HepG2 (cell line): ENCODE measurements around the gene KIAA0319L. TPM values are rescaled to one million over a fixed set of nuclear protein-coding genes. Genes with fewer than 3 reads are reported as not detected.
"Not testable (repeated sequence)": the region's sequence is repeated elsewhere in the genome, so short reads cannot be mapped to it uniquely, and the experiment has no call there.

ENCODE experiments used
- ATAC-seq: fragments of 200-7000 bp; cut with Tn5 transposase; 3 replicates; pipeline ENCODE4 v1.9.1; 2020; ENCODE audit warnings: mild to moderate bottlenecking, moderate library complexity
- BruUV-seq: library from RNA; stranded (reverse); fragments of 400-500 nt; replicated peaks from 2 replicates; lab custom pipeline; 2021; lab: Mats Ljungman, UMichigan
- CTCF ChIA-PET: fragments of 300-600 bp; formaldehyde crosslinking; extraction: SDS; loops from one replicate; lab custom pipeline; 2021; ENCODE audit warnings: low total read pairs, inconsistent platforms, low intra/inter-chr PET ratio; lab: Yijun Ruan, JAX
- POLR2A ChIA-PET: fragments of 350-600 bp; sonication (Branson Sonifier 250); formaldehyde crosslinking; loops from one replicate; lab custom pipeline; 2020; ENCODE audit warnings: antibody characterized with exemption, inconsistent platforms; lab: Yijun Ruan, JAX
- DNase-seq: peaks from one replicate; pipeline ENCODE4 v3.0.0-alpha.2; 2015; ENCODE audit warnings: low spot score
- FAIRE-seq: peaks from 3 replicates; lab custom pipeline; 2011; peaks lifted over from hg19 to GRCh38; lab: Jason Lieb, UNC
- H2AFZ ChIP-seq: one replicate; pipeline ENCODE4 v1.6.1; 2011; ENCODE audit warnings: low read length, inconsistent platforms
- H3K27ac ChIP-seq: fragments of 300-600 bp; 3 replicates; pipeline ENCODE4 v1.8.0; 2011; ENCODE audit warnings: mixed run types, mild to moderate bottlenecking, mixed read lengths, low read length, inconsistent platforms; ENCODE audit not compliant: insufficient read depth; ENCODE audit errors: extremely low read length
- H3K27me3 ChIP-seq, 2 experiments: fragments of 200-600 bp in 1 of 2; 2 replicates in 1 of 2; 3 replicates in 1 of 2; pipeline versions ENCODE4 v1.6.0 to v1.8.0; 2011; ENCODE audit warnings: low read length in 2 of 2, mild to moderate bottlenecking in 2 of 2, moderate library complexity in 2 of 2, inconsistent platforms in 1 of 2; ENCODE audit not compliant: insufficient read depth in 2 of 2, control insufficient read depth in 1 of 2
- H3K36me3 ChIP-seq, 2 experiments: fragments of 200-600 bp in 1 of 2; replicated peaks in 1 of 2; 2 replicates in 1 of 2; 3 replicates in 1 of 2; pipeline versions ENCODE4 v1.5.1 to v1.8.0; 2011; ENCODE audit warnings: low read length in 2 of 2, inconsistent platforms in 1 of 2; ENCODE audit not compliant: insufficient read depth in 2 of 2, control insufficient read depth in 1 of 2
- H3K4me1 ChIP-seq: 2 replicates; pipeline ENCODE4 v1.5.1; 2012; ENCODE audit warnings: low read length, inconsistent platforms; ENCODE audit not compliant: insufficient read depth
- H3K4me2 ChIP-seq: 2 replicates; pipeline ENCODE4 v1.6.0; 2011; ENCODE audit warnings: low read depth, low read length, inconsistent platforms
- H3K4me3 ChIP-seq, 3 experiments: fragments of 200-600 bp in 1 of 3; sonication (generic), shearing (Covaris generic) in 1 of 3; replicated peaks in 1 of 3; 2 replicates each; pipeline ENCODE4 v1.5.1; 2011 to 2016; ENCODE audit warnings: low read length in 3 of 3, inconsistent platforms in 2 of 3, low read depth in 2 of 3, mild to moderate bottlenecking in 2 of 3, control low read depth in 1 of 3, mixed read lengths in 1 of 3; ENCODE audit not compliant: insufficient read depth in 1 of 3
- H3K79me2 ChIP-seq: one replicate; pipeline ENCODE4 v1.6.1; 2011; ENCODE audit warnings: low read length, inconsistent platforms; ENCODE audit not compliant: insufficient read depth
- H3K9ac ChIP-seq: 2 replicates; pipeline ENCODE4 v1.6.0; 2011; ENCODE audit warnings: mild to moderate bottlenecking, low read depth, low read length, inconsistent platforms; ENCODE audit not compliant: insufficient read depth
- H3K9me3 ChIP-seq: 2 replicates; pipeline ENCODE4 v1.5.1; 2012; ENCODE audit warnings: mild to moderate bottlenecking, low read length
- H4K20me1 ChIP-seq: 2 replicates; pipeline ENCODE4 v1.6.0; 2011; ENCODE audit warnings: inconsistent platforms, mild to moderate bottlenecking, low read length, moderate library complexity; ENCODE audit not compliant: insufficient read depth
- ARNTL ChIP-seq: sonication (generic); formaldehyde crosslinking; IDR thresholded peaks from 2 replicates; pipeline ENCODE4 v1.4.0; 2020; ENCODE audit warnings: mild to moderate bottlenecking, missing genetic modification reagents
- ATRX ChIP-seq: sonication (generic); formaldehyde crosslinking; IDR thresholded peaks from 2 replicates; pipeline ENCODE4 v1.4.0; 2020; ENCODE audit warnings: missing genetic modification reagents, borderline replicate concordance
- CSRNP1 ChIP-seq: sonication (generic); formaldehyde crosslinking; IDR thresholded peaks from 2 replicates; pipeline ENCODE4 v1.8.1; 2023; ENCODE audit warnings: mild to moderate bottlenecking, missing genetic modification reagents
- DMAP1 ChIP-seq: IDR thresholded peaks from 2 replicates; pipeline ENCODE4 v1.6.1; 2016
- ELF3 ChIP-seq: IDR thresholded peaks from 2 replicates; pipeline ENCODE4 v1.6.1; 2016; ENCODE audit warnings: missing genetic modification reagents, missing compliant biosample characterization
- PHB2 ChIP-seq: fragments of 450-650 bp; IDR thresholded peaks from 2 replicates; pipeline ENCODE4 v1.6.1; 2018; ENCODE audit not compliant: partially characterized antibody
- SRSF1 ChIP-seq: fragments of 200-400 bp; formaldehyde crosslinking; optimal IDR thresholded peaks from 2 replicates; pipeline ENCODE3; 2017; ENCODE audit warnings: mild to moderate bottlenecking, low read depth, low read length, moderate library complexity
- ZMYM4 ChIP-seq: sonication (generic); formaldehyde crosslinking; IDR thresholded peaks from 2 replicates; pipeline ENCODE4 v1.8.1; 2023; ENCODE audit warnings: mild to moderate bottlenecking, missing genetic modification reagents
- ZNF772 ChIP-seq: sonication (generic); formaldehyde crosslinking; IDR thresholded peaks from 2 replicates; pipeline ENCODE4 v1.5.0; 2020; ENCODE audit warnings: mild to moderate bottlenecking, missing genetic modification reagents
- ZNF773 ChIP-seq: sonication (generic); formaldehyde crosslinking; IDR thresholded peaks from 2 replicates; pipeline ENCODE4 v1.4.0; 2020; ENCODE audit warnings: missing genetic modification reagents, borderline replicate concordance
- ZNF891 ChIP-seq: sonication (generic); formaldehyde crosslinking; IDR thresholded peaks from 2 replicates; pipeline ENCODE4 v1.5.0; 2020; ENCODE audit warnings: mild to moderate bottlenecking, missing genetic modification reagents
- WGBS: methylation state at CpG from one replicate; pipeline ENCODE4 v1.1.6; 2017; ENCODE audit warnings: low lambda C conversion rate; 5-methylcytosine and 5-hydroxymethylcytosine counted together
- in situ Hi-C: cut with HindIII; loops from 2 replicates; pipeline ENCODE4 v1.10.0; 2017; ENCODE audit warnings: low pct_unique_long_range_greater_than_20kb; ENCODE audit not compliant: extremely low pct_ligation_motif_present
- intact Hi-C: fragments of 100-400 bp; cut with micrococcal nuclease; formaldehyde crosslinking; loops from one replicate; pipeline ENCODE4 v1.10.0; 2022; ENCODE audit not compliant: unreplicated experiment
- polyA plus RNA-seq, 8 experiments: library from polyadenylated mRNA; depleted of rRNA in 3 of 8; stranded (reverse) in 7 of 8; unstranded in 1 of 8; fragments of >200 nt; fragmentation: Illumina TruSeq in 4 of 8; extraction: Trizol in 4 of 8; gene quantifications; 2 replicates each; pipeline versions ENCODE4 v1.2.1 to v1.2.3, GENCODE V29; 2011 to 2016; ENCODE audit warnings: low read depth in 4 of 8, missing spikeins in 1 of 8, mixed read lengths in 1 of 8; ENCODE audit not compliant: insufficient read depth in 1 of 8
- total RNA-seq, 5 experiments: library from RNA; depleted of rRNA; stranded (reverse); fragments of >200 nt; fragmentation: Illumina TruSeq; extraction: Trizol; gene quantifications; 2 replicates each; pipeline ENCODE4 v1.2.3, GENCODE V29; 2016; ENCODE audit warnings: low read depth in 1 of 5

The KIAA0319L gene
- total and polyA plus RNA-seq, 2 of the 13 experiments (the other 11 are each of a cell fraction or from before 2014, with no cell fraction given) = 33.4 to 82.6 TPM

- TF ChIP-seq SRSF1 (no peak), ELF3 (CRISPR knock-in tag) (no peak), ZNF772 (CRISPR knock-in tag) (no peak), ZMYM4 (CRISPR knock-in tag) (no peak), ATRX (CRISPR knock-in tag) (no peak), PHB2 (no peak), ZNF773 (CRISPR knock-in tag) (no peak), DMAP1 (CRISPR knock-in tag) (no peak), CSRNP1 (CRISPR knock-in tag) (no peak), ZNF891 (CRISPR knock-in tag) (no peak), ARNTL (no peak)
- CTCF ChIA-PET = no interaction called here
- no peaks in the 10 kb centered on the region for H3K9me3 ChIP-seq
Observed at GRCh38 chr1:35585281-35585680, 28.1 kb upstream of the KIAA0319L start.

GRCh38 chr1:35581621-35582020, 24.4 kb upstream of the KIAA0319L start:
- H3K79me2 ChIP-seq, intact Hi-C loops, POLR2A ChIA-PET, H3K4me1 ChIP-seq, H3K27me3 ChIP-seq, BruUV-seq, in situ Hi-C loops, H3K27ac ChIP-seq, H3K4me3 ChIP-seq, H3K36me3 ChIP-seq, H3K9ac ChIP-seq, ATAC-seq, CTCF ChIA-PET, H2AFZ ChIP-seq, DNase-seq, H4K20me1 ChIP-seq, H3K9me3 ChIP-seq, H3K4me2 ChIP-seq, FAIRE-seq: not testable (repeated sequence)
- WGBS = 94% methylated on average over 9 of the region's 9 CpGs

More at GRCh38 chr1:35585281-35585680, 28.1 kb upstream of the KIAA0319L start:
- Histone ChIP-seq H3K4me1 (no peaks in the 10 kb centered on the region), H3K36me3 (no peaks in the 10 kb centered on the region), H3K4me3 (no peak overlapping the region), H3K27me3 (no peaks in the 10 kb centered on the region), H2AFZ (no peak overlapping the region), H3K79me2 (no peaks in the 10 kb centered on the region), H3K4me2 (no peak overlapping the region), H3K9ac (no peak overlapping the region), H4K20me1 (no peaks in the 10 kb centered on the region), H3K27ac (no peak overlapping the region)
- intact Hi-C loops (no loop called here), in situ Hi-C loops (no loop called here)
- no peak for DNase-seq
- 88% methylated on average over 3 of the region's 3 CpGs for WGBS
- ATAC-seq = no peak
- POLR2A ChIA-PET = no interaction called here
- FAIRE-seq = no peak
- no TSS peak for BruUV-seq
